ENCODE data around the gene MYH9.

GRCh38 chr22:36360871-36361383 lies 26.8 kb downstream of the MYH9 start:
- TF ChIP-seq CTCF (conservative IDR thresholded peaks at IDR 0.05; ENCODE audit: low read depth in 2 of 2), result no peak
- no peak for TF ChIP-seq POLR2AphosphoS5 (IDR thresholded peaks at IDR 0.05; ENCODE audit: low read depth)
- no peak for TF ChIP-seq ETS1 (IDR thresholded peaks at IDR 0.05)
- no peak for TF ChIP-seq EZH2 (IDR thresholded peaks at IDR 0.05; ENCODE audit: low read depth, unreplicated experiment)
- no peak for TF ChIP-seq EZH2phosphoT487 (IDR thresholded peaks at IDR 0.05; ENCODE audit: unreplicated experiment)
- TF ChIP-seq ZNF462 (CRISPR knock-in tag; IDR thresholded peaks at IDR 0.05), result no peak
- TF ChIP-seq JUNB (IDR thresholded peaks at IDR 0.05; ENCODE audit: unreplicated experiment), result no peak
- TF ChIP-seq ZNF331 (CRISPR knock-in tag; IDR thresholded peaks at IDR 0.05; ENCODE audit: low read depth), result no peak
- no peak for TF ChIP-seq REST (IDR thresholded peaks at IDR 0.05; ENCODE audit: unreplicated experiment)
- TF ChIP-seq CREB1 (CRISPR knock-in tag; IDR thresholded peaks at IDR 0.05; ENCODE audit: low read depth), result no peak
- TF ChIP-seq ZNF114 (CRISPR knock-in tag; IDR thresholded peaks at IDR 0.05), result no peak
